Kidney glomerular epithelial cell (primary cell): ENCODE results near the gene CPNE7.

ENCODE experiments used
- DNase-seq: peaks from one replicate; lab custom pipeline; 2025; lab: John Stamatoyannopoulos, UW

The CPNE7 gene

GRCh38 chr16:89602952-89603590 is 27.5 kb downstream of the CPNE7 start:
- DNase-seq, result no peak

GRCh38 chr16:89604764-89605163 is 29.2 kb downstream of the CPNE7 start:
- no peak for DNase-seq

GRCh38 chr16:89605186-89605970 is 29.8 kb downstream of the CPNE7 start:
- DNase-seq, result no peak

GRCh38 chr16:89606006-89606405 is 30.4 kb downstream of the CPNE7 start:
- no peak for DNase-seq

GRCh38 chr16:89607453-89607852 is 31.9 kb downstream of the CPNE7 start:
- DNase-seq, result no peak

- no peak for DNase-seq
These were observed 32.6 kb downstream of the CPNE7 start for GRCh38 chr16:89607937-89608740.

- no peak for DNase-seq
These were observed 34.5 kb downstream of the CPNE7 start for GRCh38 chr16:89610108-89610453.

GRCh38 chr16:89612415-89613166 is 37.0 kb downstream of the CPNE7 start:
- DNase-seq, result no peak

- DNase-seq, result no peak
These were observed 37.8 kb downstream of the CPNE7 start, which contains the start of gene DPEP1 for GRCh38 chr16:89613231-89613953. Gene DPEP1, plus strand, starts transcription at chr16:89613642. Its CDS starts 16,769 bp downstream, at chr16:89630411.

- no peak for DNase-seq
These were observed 38.4 kb downstream of the CPNE7 start for GRCh38 chr16:89613954-89614459.

GRCh38 chr16:89615176-89615575 is 39.6 kb downstream of the CPNE7 start:
- no peak for DNase-seq

GRCh38 chr16:89615596-89616090 is 40.1 kb downstream of the CPNE7 start:
- DNase-seq, result no peak

- DNase-seq, result no peak
These were observed 41.1 kb downstream of the CPNE7 start for GRCh38 chr16:89616623-89617022.

- no peak for DNase-seq
These were observed 41.5 kb downstream of the CPNE7 start for GRCh38 chr16:89617036-89617435.

- DNase-seq, result no peak
These were observed 42.8 kb downstream of the CPNE7 start for GRCh38 chr16:89618109-89618998.

- DNase-seq, result no peak
These were observed 44.3 kb downstream of the CPNE7 start for GRCh38 chr16:89619840-89620239.

GRCh38 chr16:89620406-89620841 is 44.9 kb downstream of the CPNE7 start:
- DNase-seq, result no peak

- no peak for DNase-seq
These were observed 45.7 kb downstream of the CPNE7 start for GRCh38 chr16:89621136-89621697.

- no peak for DNase-seq
These were observed 46.3 kb downstream of the CPNE7 start for GRCh38 chr16:89621698-89622409.
